Measurements from ENCODE around the gene FNDC10. TPM values are rescaled to one million over a fixed set of nuclear protein-coding genes. Genes with fewer than 3 reads are reported as not detected.

Gene FNDC10
- total and polyA plus RNA-seq, 9 of the 15 experiments (the other 6 are each of a cell fraction or from before 2014, with no cell fraction given) = 0.08 to 6.3 (median 1.6) TPM

GRCh38 chr1:1620433-1621139 is 20.7 kb upstream of the FNDC10 start:
- H3K4me2 ChIP-seq (ENCODE audit: insufficient read depth, low read length) = no peak overlapping the region
- peaks cover 18% of the 10 kb centered on the region; the same call in 1 of the 2 replicates for H4K20me1 ChIP-seq (replicated peaks; ENCODE audit: control insufficient read depth, insufficient read depth, low read length)
- intact Hi-C loops (cut with micrococcal nuclease) = no loop called here
- H3K4me1 ChIP-seq (replicated peaks in 1 of 2; ENCODE audit: control insufficient read depth in 2 of 2, insufficient read depth in 2 of 2, low read length in 2 of 2) = peaks cover 9 to 91% of the 10 kb centered on the region in 2 experiments; a peak in 3 of 5 replicates
- no peak for DNase-seq (ENCODE audit: extremely low read depth in 1 of 4, low spot score in 3 of 4)
- POLR2A ChIA-PET = no interaction called here
- no peaks in the 10 kb centered on the region for H3K9me1 ChIP-seq (ENCODE audit: control insufficient read depth, insufficient read depth, low read length)
- no peak overlapping the region for H2AFZ ChIP-seq (ENCODE audit: low read depth, low read length)
- no peak overlapping the region for H3K27ac ChIP-seq (ENCODE audit: extremely low read depth, low read depth, low read length)
- no peak for ATAC-seq
- peaks cover 9% of the 10 kb centered on the region; the same call in 2 of the 3 replicates for H3K36me3 ChIP-seq (ENCODE audit: control insufficient read depth, insufficient read depth, low read length)
- WGBS (ENCODE audit: insufficient coverage, low coverage, missing lambda C conversion rate) = 73% methylated on average over 15 of the region's 16 CpGs
- no peaks in the 10 kb centered on the region for H3K27me3 ChIP-seq (ENCODE audit: control insufficient read depth in 2 of 2, insufficient read depth in 2 of 2, low read length in 2 of 2)
- no peak for FAIRE-seq
- in situ Hi-C loops (cut with MboI) = no loop called here
- no peaks in the 10 kb centered on the region for H3K9me3 ChIP-seq (replicated peaks; ENCODE audit: control insufficient read depth, insufficient read depth, low read depth, low read length)
- CTCF ChIA-PET (ENCODE audit: low intra/inter-chr PET ratio) = interaction anchor here (1.7 kb wide), 1 partner anchor 47 kb away, joined by 5 read pairs; no protein-coding TSS in a partner anchor
- no peak overlapping the region for H3K4me3 ChIP-seq
- peak overlapping the region in 1 of 2 experiments; percentile 78; a peak in 2 of 4 replicates for H3K9ac ChIP-seq (ENCODE audit: insufficient read depth in 1 of 2, low read depth in 2 of 2, low read length in 2 of 2)
- no TSS peak for BruUV-seq (replicated peaks)
- H3K79me2 ChIP-seq (ENCODE audit: control insufficient read depth, insufficient read depth, low read length) = peaks cover 12% of the 10 kb centered on the region
- peak; percentile 24; the same call in 1 of the 2 replicates for TF ChIP-seq TFAP4 (CRISPR knock-in tag; IDR thresholded peaks at IDR 0.05; ENCODE audit: borderline replicate concordance)
- TF ChIP-seq CC2D1A (IDR thresholded peaks at IDR 0.05) = 0 out of 2 replicates have a peak, but pooled peaks have one; percentile 2
- TF ChIP-seq SRSF9 (IDR thresholded peaks at IDR 0.05; ENCODE audit: borderline replicate concordance, low read depth, low read length) = no peak

All from K562 (cell line).